HG03175 (cell line): ENCODE data around the gene FAM111B.
"Not testable (repeated sequence)": the region's sequence is repeated elsewhere in the genome, so short reads cannot be mapped to it uniquely, and the experiment has no call there.

ENCODE experiments used
- ATAC-seq: cut with Tn5 transposase; IDR thresholded peaks from one replicate; pipeline ENCODE4 v1.9.1; 2021; ENCODE audit warnings: mild to moderate bottlenecking, moderate library complexity; ENCODE audit not compliant: unreplicated experiment

The FAM111B gene

GRCh38 chr11:59106363-59107336 lies at the start of gene FAM111B:
FAM111B (plus strand) TSS chr11:59107237; CDS start chr11:59109626, 2,389 bp downstream.
- ATAC-seq, result peak; percentile 74

GRCh38 chr11:59058120-59059033 lies 48.7 kb upstream of the FAM111B start:
- ATAC-seq, result peak; percentile 92

- not testable (repeated sequence) for ATAC-seq
These were observed 46.9 kb upstream of the FAM111B start for GRCh38 chr11:59060096-59060495.

- ATAC-seq, result no peak
These were observed 44.2 kb upstream of the FAM111B start for GRCh38 chr11:59062602-59063529.

GRCh38 chr11:59063996-59064727 lies 42.9 kb upstream of the FAM111B start:
- not testable (repeated sequence) for ATAC-seq

- no peak for ATAC-seq
These were observed 38.0 kb upstream of the FAM111B start for GRCh38 chr11:59069087-59069486.

GRCh38 chr11:59076876-59077571 lies 30.0 kb upstream of the FAM111B start:
- peak; percentile 94 for ATAC-seq

GRCh38 chr11:59078435-59078834 lies 28.6 kb upstream of the FAM111B start:
- ATAC-seq, result no peak

GRCh38 chr11:59079086-59079485 lies 28.0 kb upstream of the FAM111B start:
- ATAC-seq, result no peak

- ATAC-seq, result not testable (repeated sequence)
These were observed 26.6 kb upstream of the FAM111B start for GRCh38 chr11:59080421-59080820.

GRCh38 chr11:59081430-59082020 lies 25.5 kb upstream of the FAM111B start:
- not testable (repeated sequence) for ATAC-seq

- not testable (repeated sequence) for ATAC-seq
These were observed 21.0 kb upstream of the FAM111B start, which contains the start of gene GLYATL1B for GRCh38 chr11:59086007-59086406. GLYATL1B (plus strand) TSS chr11:59086307; CDS start chr11:59086307, 0 bp downstream.

GRCh38 chr11:59088162-59088561 lies 18.9 kb upstream of the FAM111B start:
- no peak for ATAC-seq

- ATAC-seq, result not testable (repeated sequence)
These were observed 13.5 kb upstream of the FAM111B start for GRCh38 chr11:59093576-59093975.

- ATAC-seq, result peak; percentile 93
These were observed 11.8 kb upstream of the FAM111B start for GRCh38 chr11:59095225-59095624.

GRCh38 chr11:59095972-59096575 lies 11.0 kb upstream of the FAM111B start:
- ATAC-seq, result not testable (repeated sequence)

GRCh38 chr11:59097113-59097708 lies 9.8 kb upstream of the FAM111B start:
- ATAC-seq, result peak; percentile 49
